HUES48 (cell line): ENCODE data around the gene POLA2.
A peak's percentile ranks its signal among the peaks of the same experiment; 100 is the strongest.

Source experiments
- H3K27ac ChIP-seq: one replicate; pipeline ENCODE4 v1.7.0; 2013; ENCODE audit warnings: low read depth, low read length, inconsistent platforms
- H3K27me3 ChIP-seq: 2 replicates; pipeline ENCODE4 v1.6.1; 2013; ENCODE audit warnings: mild to moderate bottlenecking, low read length; ENCODE audit not compliant: control insufficient read depth, insufficient read depth
- H3K36me3 ChIP-seq: 2 replicates; pipeline ENCODE4 v1.6.1; 2013; ENCODE audit warnings: low read length; ENCODE audit not compliant: control insufficient read depth, insufficient read depth
- H3K4me1 ChIP-seq: 2 replicates; pipeline ENCODE4 v1.6.1; 2013; ENCODE audit warnings: mild to moderate bottlenecking, low read length; ENCODE audit not compliant: control insufficient read depth, insufficient read depth
- H3K4me3 ChIP-seq: 2 replicates; pipeline ENCODE4 v1.5.1; 2013; ENCODE audit warnings: mild to moderate bottlenecking, low read depth, low read length
- H3K9ac ChIP-seq: 2 replicates; pipeline ENCODE4 v1.6.1; 2013; ENCODE audit warnings: mild to moderate bottlenecking, low read depth, low read length, moderate library complexity
- H3K9me3 ChIP-seq: 2 replicates; pipeline ENCODE4 v1.6.1; 2013; ENCODE audit warnings: low read length; ENCODE audit not compliant: control insufficient read depth, insufficient read depth

POLA2 gene

DNA sequence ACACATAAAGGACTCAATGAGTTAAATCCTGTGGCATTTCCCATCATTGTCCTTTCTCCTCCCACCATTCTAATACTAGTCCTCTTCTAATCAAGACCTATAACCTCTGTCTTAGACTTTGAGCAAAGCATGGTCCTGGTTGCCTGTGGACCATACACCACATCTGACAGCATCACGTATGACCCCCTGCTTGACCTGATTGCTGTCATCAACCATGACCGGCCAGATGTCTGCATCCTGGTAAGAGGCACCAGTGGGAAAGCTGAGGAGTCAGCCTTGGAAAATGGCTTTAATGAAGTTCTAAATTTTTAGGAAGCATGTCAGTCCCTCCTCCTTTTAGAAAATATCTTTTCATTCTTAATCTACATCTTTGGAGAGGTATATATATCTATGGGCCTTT is 25.8 kb downstream of the POLA2 start:
- H3K27me3 ChIP-seq, result no peaks in the 10 kb centered on the region
- H3K27ac ChIP-seq, result no peak overlapping the region
- H3K36me3 ChIP-seq, result peaks cover 90% of the 10 kb centered on the region
- H3K9ac ChIP-seq, result no peak overlapping the region
- H3K4me3 ChIP-seq, result no peak overlapping the region
- H3K4me1 ChIP-seq, result 0 out of 2 replicates have a peak, but pooled peaks cover 7% of the 10 kb centered on the region
- no peaks in the 10 kb centered on the region for H3K9me3 ChIP-seq

DNA sequence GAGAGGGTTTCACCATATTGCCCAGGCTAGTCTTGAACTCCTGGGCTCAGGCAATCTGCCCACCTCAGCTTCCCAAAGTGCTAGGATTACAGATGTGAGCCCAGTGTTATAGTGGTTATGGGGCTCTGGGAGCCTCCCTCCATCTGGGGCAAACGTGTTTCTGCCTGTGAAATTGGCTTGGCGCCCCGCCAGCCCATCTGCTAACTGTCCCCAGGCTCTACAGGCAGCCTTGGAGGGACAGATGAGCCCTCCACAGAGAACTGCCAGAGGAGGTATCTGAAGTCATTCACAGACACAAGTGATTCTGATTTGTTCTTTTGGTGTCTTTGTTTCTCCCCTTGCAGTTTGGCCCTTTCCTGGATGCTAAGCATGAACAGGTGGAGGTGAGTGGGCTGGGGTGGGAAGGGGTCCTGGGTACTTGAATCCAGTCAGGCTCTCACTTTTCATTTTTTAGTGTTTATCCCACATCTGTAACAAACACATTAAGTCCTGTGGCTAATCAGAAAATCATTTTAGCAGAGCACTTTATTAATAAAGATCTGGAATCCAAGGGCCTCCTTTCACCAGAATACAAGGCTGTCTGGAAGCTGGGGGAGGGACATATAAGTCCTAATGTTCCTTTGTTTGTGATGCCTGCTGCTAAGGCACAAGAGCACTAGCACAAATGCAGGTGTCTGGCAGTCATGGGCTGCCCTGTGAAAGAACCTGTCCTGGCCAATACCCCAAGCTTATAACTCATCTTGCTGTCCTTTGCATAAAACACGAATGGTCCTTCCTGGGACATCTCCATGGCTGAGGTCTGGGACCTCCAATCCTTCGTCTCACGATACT is 27.2 kb downstream of the POLA2 start:
- Histone ChIP-seq H3K36me3 (peaks cover 92% of the 10 kb centered on the region), H3K9ac (no peak overlapping the region), H3K4me3 (no peak overlapping the region), H3K27ac (no peak overlapping the region), H3K27me3 (no peaks in the 10 kb centered on the region), H3K9me3 (no peaks in the 10 kb centered on the region), H3K4me1 (0 out of 2 replicates have a peak, but pooled peaks cover 7% of the 10 kb centered on the region)

GRCh38 chr11:65290448-65291165 is 28.8 kb downstream of the POLA2 start:
- Histone ChIP-seq H3K4me3 (no peak overlapping the region), H3K4me1 (0 out of 2 replicates have a peak, but pooled peaks cover 7% of the 10 kb centered on the region), H3K36me3 (peaks cover 92% of the 10 kb centered on the region), H3K27me3 (no peaks in the 10 kb centered on the region), H3K9ac (no peak overlapping the region), H3K9me3 (no peaks in the 10 kb centered on the region), H3K27ac (no peak overlapping the region)

DNA sequence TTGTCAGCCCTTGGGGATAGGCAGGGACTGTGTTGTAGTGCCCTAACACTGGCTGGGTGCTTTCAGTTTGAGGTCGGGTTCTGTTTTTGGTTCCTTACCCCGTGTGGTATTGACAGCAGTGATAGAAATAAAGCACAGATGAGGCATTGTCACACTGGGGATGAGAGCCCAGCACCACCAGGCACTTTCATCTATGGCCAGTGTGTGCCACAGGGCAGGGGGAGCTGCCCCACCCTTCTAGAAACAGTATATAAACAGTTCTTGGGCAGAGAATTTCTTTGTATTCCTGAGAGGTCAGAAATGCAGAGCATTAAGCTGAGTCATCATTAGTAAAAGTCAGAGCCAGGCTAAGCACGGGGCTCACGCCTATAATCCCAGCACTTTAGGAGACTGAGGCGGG is 29.9 kb downstream of the POLA2 start:
- 0 out of 2 replicates have a peak, but pooled peaks cover 7% of the 10 kb centered on the region for H3K4me1 ChIP-seq
- H3K4me3 ChIP-seq, result no peak overlapping the region
- no peaks in the 10 kb centered on the region for H3K27me3 ChIP-seq
- H3K9ac ChIP-seq, result no peak overlapping the region
- H3K9me3 ChIP-seq, result no peaks in the 10 kb centered on the region
- peaks cover 94% of the 10 kb centered on the region for H3K36me3 ChIP-seq
- no peak overlapping the region for H3K27ac ChIP-seq

- Histone ChIP-seq H3K27ac (no peak overlapping the region), H3K36me3 (peaks cover 90% of the 10 kb centered on the region)
Measured at GRCh38 chr11:65292890-65293289, 31.1 kb downstream of the POLA2 start.

GRCh38 chr11:65293909-65294381 is 32.2 kb downstream of the POLA2 start:
- no peak overlapping the region for H3K27ac ChIP-seq
- H3K4me1 ChIP-seq, result 0 out of 2 replicates have a peak, but pooled peaks cover 7% of the 10 kb centered on the region
- H3K36me3 ChIP-seq, result peaks cover 92% of the 10 kb centered on the region
- H3K9me3 ChIP-seq, result no peaks in the 10 kb centered on the region
- no peak overlapping the region for H3K9ac ChIP-seq
- H3K27me3 ChIP-seq, result no peaks in the 10 kb centered on the region
- no peak overlapping the region for H3K4me3 ChIP-seq

More at GRCh38 chr11:65292890-65293289, 31.1 kb downstream of the POLA2 start:
- Histone ChIP-seq H3K4me3 (no peak overlapping the region), H3K4me1 (0 out of 2 replicates have a peak, but pooled peaks cover 7% of the 10 kb centered on the region), H3K9me3 (no peaks in the 10 kb centered on the region), H3K27me3 (no peaks in the 10 kb centered on the region), H3K9ac (no peak overlapping the region)

GRCh38 chr11:65295001-65295400 is 33.2 kb downstream of the POLA2 start:
- H3K9ac ChIP-seq, result no peak overlapping the region
- H3K27me3 ChIP-seq, result no peaks in the 10 kb centered on the region
- 0 out of 2 replicates have a peak, but pooled peaks cover 7% of the 10 kb centered on the region for H3K4me1 ChIP-seq
- H3K36me3 ChIP-seq, result peaks cover 85% of the 10 kb centered on the region
- H3K4me3 ChIP-seq, result no peak overlapping the region
- H3K9me3 ChIP-seq, result no peaks in the 10 kb centered on the region
- H3K27ac ChIP-seq, result no peak overlapping the region

- H3K9me3 ChIP-seq, result no peaks in the 10 kb centered on the region
- H3K4me1 ChIP-seq, result 0 out of 2 replicates have a peak, but pooled peaks cover 7% of the 10 kb centered on the region
- no peak overlapping the region for H3K9ac ChIP-seq
- peak overlapping the region; percentile 21 for H3K27ac ChIP-seq
- peaks cover 80% of the 10 kb centered on the region for H3K36me3 ChIP-seq
- H3K27me3 ChIP-seq, result no peaks in the 10 kb centered on the region
- H3K4me3 ChIP-seq, result no peak overlapping the region
Measured at GRCh38 chr11:65295571-65296341, 34.0 kb downstream of the POLA2 start.

GRCh38 chr11:65297026-65297672 is 35.4 kb downstream of the POLA2 start:
- H3K27me3 ChIP-seq, result no peaks in the 10 kb centered on the region
- H3K36me3 ChIP-seq, result peaks cover 67% of the 10 kb centered on the region
- H3K9me3 ChIP-seq, result no peaks in the 10 kb centered on the region
- H3K27ac ChIP-seq, result no peak overlapping the region
- peaks cover 13% of the 10 kb centered on the region for H3K4me1 ChIP-seq
- no peak overlapping the region for H3K9ac ChIP-seq
- no peak overlapping the region for H3K4me3 ChIP-seq

DNA sequence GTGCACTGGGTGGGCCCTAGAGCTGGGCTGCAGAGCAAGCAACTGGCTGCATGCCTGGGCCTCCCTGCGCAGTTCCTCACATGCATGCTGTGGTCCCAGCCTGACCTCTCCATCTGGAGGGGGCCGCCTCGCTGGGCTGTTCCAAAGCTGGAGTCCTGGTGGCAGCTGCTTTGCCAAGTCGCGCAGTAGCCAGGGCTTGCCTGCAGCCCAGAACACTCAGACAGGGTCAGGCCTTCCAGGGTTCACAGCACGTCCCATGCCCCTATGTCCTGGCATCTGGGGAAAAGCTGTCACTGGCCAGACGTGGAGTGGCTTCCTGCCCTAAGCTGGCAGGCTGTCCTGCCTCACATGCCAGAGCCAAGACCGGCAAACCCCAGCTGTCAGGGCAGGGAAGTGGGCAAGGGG is 36.4 kb downstream of the POLA2 start:
- H3K9me3 ChIP-seq, result no peaks in the 10 kb centered on the region
- H3K27ac ChIP-seq, result no peak overlapping the region
- H3K9ac ChIP-seq, result no peak overlapping the region
- H3K4me3 ChIP-seq, result no peak overlapping the region
- peaks cover 13% of the 10 kb centered on the region for H3K4me1 ChIP-seq
- H3K27me3 ChIP-seq, result no peaks in the 10 kb centered on the region
- H3K36me3 ChIP-seq, result peaks cover 58% of the 10 kb centered on the region
